DOHH2 (cell line): ENCODE results near the gene SURF2.

Experiments
- EZH2phosphoT487 ChIP-seq: fragments of 200-600 bp; sonication (generic); IDR thresholded peaks from 2 replicates; pipeline ENCODE4 v1.6.1; 2017; ENCODE audit warnings: borderline replicate concordance, mild to moderate bottlenecking, antibody characterized with exemption, low read length, moderate library complexity, mixed read lengths
- TF ChIP-seq, protein P1 (sequence below): fragments of 200-600 bp; sonication (generic); IDR thresholded peaks from one replicate; pipeline ENCODE4 v1.5.1; 2014; ENCODE audit warnings: antibody characterized with exemption, mild to moderate bottlenecking, low read depth, low read length; ENCODE audit not compliant: poor library complexity, severe bottlenecking

GRCh38 chr9:133390713-133391112 lies 34.4 kb downstream of the SURF2 start:
- TF ChIP-seq, protein P1, sequence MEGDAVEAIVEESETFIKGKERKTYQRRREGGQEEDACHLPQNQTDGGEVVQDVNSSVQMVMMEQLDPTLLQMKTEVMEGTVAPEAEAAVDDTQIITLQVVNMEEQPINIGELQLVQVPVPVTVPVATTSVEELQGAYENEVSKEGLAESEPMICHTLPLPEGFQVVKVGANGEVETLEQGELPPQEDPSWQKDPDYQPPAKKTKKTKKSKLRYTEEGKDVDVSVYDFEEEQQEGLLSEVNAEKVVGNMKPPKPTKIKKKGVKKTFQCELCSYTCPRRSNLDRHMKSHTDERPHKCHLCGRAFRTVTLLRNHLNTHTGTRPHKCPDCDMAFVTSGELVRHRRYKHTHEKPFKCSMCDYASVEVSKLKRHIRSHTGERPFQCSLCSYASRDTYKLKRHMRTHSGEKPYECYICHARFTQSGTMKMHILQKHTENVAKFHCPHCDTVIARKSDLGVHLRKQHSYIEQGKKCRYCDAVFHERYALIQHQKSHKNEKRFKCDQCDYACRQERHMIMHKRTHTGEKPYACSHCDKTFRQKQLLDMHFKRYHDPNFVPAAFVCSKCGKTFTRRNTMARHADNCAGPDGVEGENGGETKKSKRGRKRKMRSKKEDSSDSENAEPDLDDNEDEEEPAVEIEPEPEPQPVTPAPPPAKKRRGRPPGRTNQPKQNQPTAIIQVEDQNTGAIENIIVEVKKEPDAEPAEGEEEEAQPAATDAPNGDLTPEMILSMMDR, result no peak
- no peak for TF ChIP-seq EZH2phosphoT487
